A549 (cell line): ENCODE results near the gene PPP1R14B. TPM values are rescaled to one million over a fixed set of nuclear protein-coding genes. Genes with fewer than 3 reads are reported as not detected.
A peak's percentile ranks its signal among the peaks of the same experiment; 100 is the strongest.

Experiments used
- ATAC-seq, 2 experiments: fragments of 200-7000 bp in 1 of 2; fragments of >200 bp in 1 of 2; cut with Nextera tagmentation in 1 of 2; cut with Tn5 transposase in 1 of 2; 3 replicates each; pipeline versions ENCODE4 v1.8.0 to v1.9.1; 2018 to 2020; ENCODE audit warnings: mild to moderate bottlenecking in 1 of 2, moderate library complexity in 1 of 2
- CTCF ChIA-PET: fragments of 300-600 bp; sonication (Branson Sonifier 250); formaldehyde crosslinking; extraction: SDS; loops from one replicate; lab custom pipeline; 2021; ENCODE audit warnings: antibody characterized with exemption, inconsistent platforms; lab: Yijun Ruan, JAX
- POLR2A ChIA-PET: fragments of 350-600 bp; formaldehyde crosslinking; extraction: SDS; loops from one replicate; lab custom pipeline; 2021; ENCODE audit warnings: antibody characterized with exemption, inconsistent platforms; lab: Yijun Ruan, JAX
- DNase-seq, 2 experiments: peaks; one replicate each; pipeline versions ENCODE4 v3.0.0 to v3.0.0-alpha.2; 2011 to 2016; ENCODE audit warnings: low read depth in 1 of 2, low spot score in 1 of 2
- FAIRE-seq: peaks from 2 replicates; lab custom pipeline; 2011; peaks lifted over from hg19 to GRCh38; lab: Jason Lieb, UNC
- H3K27ac ChIP-seq, 2 experiments: fragments of >200 bp; sonication (Bioruptor Twin); formaldehyde crosslinking; 3 replicates each; pipeline ENCODE4 v1.5.1; 2016 to 2017
- H3K4me1 ChIP-seq: fragments of >200 bp; sonication (Bioruptor Twin); formaldehyde crosslinking; 3 replicates; pipeline ENCODE4 v1.6.1; 2016
- H3K4me2 ChIP-seq: fragments of >200 bp; sonication (Bioruptor Twin); formaldehyde crosslinking; 3 replicates; pipeline ENCODE4 v1.6.1; 2016
- H3K4me3 ChIP-seq: fragments of >200 bp; sonication (Bioruptor Twin); formaldehyde crosslinking; 3 replicates; pipeline ENCODE4 v1.5.1; 2016
- H3K9me3 ChIP-seq: fragments of >200 bp; sonication (Bioruptor Twin); formaldehyde crosslinking; 3 replicates; pipeline ENCODE4 v1.6.1; 2016
- BHLHE40 ChIP-seq: IDR thresholded peaks from 2 replicates; pipeline ENCODE4 v1.6.1; 2012; ENCODE audit warnings: low read depth, low read length, inconsistent platforms
- CBX2 ChIP-seq: fragments of 200-600 bp; sonication (generic); IDR thresholded peaks from 2 replicates; pipeline ENCODE4 v1.6.1; 2016; ENCODE audit warnings: low read depth, mild to moderate bottlenecking, borderline replicate concordance
- CBX8 ChIP-seq: fragments of 200-600 bp; sonication (generic); IDR thresholded peaks from 2 replicates; pipeline ENCODE4 v1.6.1; 2016
- CHD2 ChIP-seq: fragments of 150-350 bp; IDR thresholded peaks from 2 replicates; pipeline ENCODE4 v1.6.1; 2014; ENCODE audit warnings: low read length; ENCODE audit not compliant: partially characterized antibody
- EHMT2 ChIP-seq: fragments of 200-600 bp; sonication (generic); IDR thresholded peaks from 2 replicates; pipeline ENCODE4 v1.6.1; 2016; ENCODE audit warnings: antibody characterized with exemption, low read depth, mild to moderate bottlenecking, moderate library complexity
- ESRRA ChIP-seq: fragments of 150-350 bp; IDR thresholded peaks from 2 replicates; pipeline ENCODE4 v1.6.1; 2014; ENCODE audit warnings: mild to moderate bottlenecking, low read length, borderline replicate concordance
- FOXS1 ChIP-seq: fragments of 250-450 bp; sonication (Bioruptor Pico); IDR thresholded peaks from 2 replicates; pipeline ENCODE4 v1.5.0; 2020; ENCODE audit warnings: mild to moderate bottlenecking, moderate library complexity
- HDAC2 ChIP-seq: fragments of 200-600 bp; sonication (generic); IDR thresholded peaks from 2 replicates; pipeline ENCODE4 v1.6.1; 2016
- HOXB13 ChIP-seq: fragments of 250-450 bp; sonication (Bioruptor Pico); IDR thresholded peaks from 2 replicates; pipeline ENCODE4 v1.5.0; 2020; ENCODE audit warnings: low read depth, mild to moderate bottlenecking, moderate library complexity
- HOXB5 ChIP-seq: fragments of 250-450 bp; sonication (Bioruptor Pico); IDR thresholded peaks from 2 replicates; pipeline ENCODE4 v1.5.0; 2020; ENCODE audit warnings: mild to moderate bottlenecking, moderate library complexity
- JUN ChIP-seq, 2 experiments: fragments of >200 bp; sonication (Bioruptor Twin); formaldehyde crosslinking; IDR thresholded peaks; 2 replicates in 1 of 2; 3 replicates in 1 of 2; pipeline ENCODE4 v1.6.1; 2016 to 2017
- MAZ ChIP-seq: fragments of 150-350 bp; IDR thresholded peaks from 2 replicates; pipeline ENCODE4 v1.6.1; 2014; ENCODE audit warnings: antibody characterized with exemption, low read depth, low read length, borderline replicate concordance
- NFE2L2 ChIP-seq: fragments of 150-350 bp; conservative IDR thresholded peaks from 2 replicates; pipeline ENCODE4 v1.6.1; 2014; ENCODE audit warnings: low read length
- PHF8 ChIP-seq: fragments of 200-600 bp; sonication (generic); IDR thresholded peaks from 2 replicates; pipeline ENCODE4 v1.6.1; 2016; ENCODE audit warnings: low read depth, mild to moderate bottlenecking, antibody characterized with exemption, moderate library complexity, borderline replicate concordance
- POLR2A ChIP-seq: IDR thresholded peaks from 2 replicates; pipeline ENCODE4 v1.6.1; 2012; ENCODE audit warnings: mild to moderate bottlenecking, low read length
- POLR2AphosphoS2 ChIP-seq: conservative IDR thresholded peaks from 2 replicates; pipeline ENCODE4 v1.6.1; 2012; ENCODE audit warnings: low read length, improper control_type of control experiment, inconsistent platforms
- RAD21 ChIP-seq, 2 experiments: fragments of >200 bp in 1 of 2; sonication (Bioruptor Twin) in 1 of 2; formaldehyde crosslinking in 1 of 2; IDR thresholded peaks in 1 of 2; conservative IDR thresholded peaks in 1 of 2; 2 replicates in 1 of 2; 3 replicates in 1 of 2; pipeline ENCODE4 v1.6.1; 2012 to 2018; ENCODE audit warnings: inconsistent platforms in 1 of 2
- SMC3 ChIP-seq: fragments of >200 bp; sonication (Bioruptor Twin); formaldehyde crosslinking; IDR thresholded peaks from 3 replicates; pipeline ENCODE4 v1.6.1; 2018; ENCODE audit warnings: inconsistent platforms
- TFCP2L1 ChIP-seq: fragments of 250-450 bp; sonication (Bioruptor Pico); IDR thresholded peaks from 2 replicates; pipeline ENCODE4 v1.5.0; 2021; ENCODE audit warnings: mild to moderate bottlenecking
- TP53 ChIP-seq: fragments of 250-450 bp; sonication (Bioruptor Pico); IDR thresholded peaks from 2 replicates; pipeline ENCODE4 v1.5.0; 2021; ENCODE audit warnings: mild to moderate bottlenecking, moderate library complexity
- ZC3H11A ChIP-seq: fragments of 450-650 bp; IDR thresholded peaks from 2 replicates; pipeline ENCODE4 v1.6.1; 2014; ENCODE audit warnings: antibody characterized with exemption, mild to moderate bottlenecking
- WGBS: methylation state at CpG from one replicate; pipeline ENCODE4 v1.1.6; 2017; ENCODE audit errors: missing lambda C conversion rate; 5-methylcytosine and 5-hydroxymethylcytosine counted together
- polyA plus RNA-seq, 4 experiments: library from polyadenylated mRNA; depleted of rRNA in 3 of 4; stranded (reverse); fragments of >200 nt; fragmentation: RNase III in 1 of 4; extraction: RNeasy Plus Mini Kit Qiagen cat#74134 plus additional on column Dnase treatment in 1 of 4; gene quantifications; 2 replicates in 3 of 4; 3 replicates in 1 of 4; pipeline ENCODE4 v1.2.3, GENCODE V29; 2011 to 2017
- TF ChIP-seq, protein P1 (sequence below): IDR thresholded peaks from 2 replicates; pipeline ENCODE4 v1.6.1; 2012; ENCODE audit warnings: low read depth, borderline replicate concordance
- TF ChIP-seq, protein P2 (sequence below): fragments of >200 bp; sonication (Bioruptor Twin); formaldehyde crosslinking; IDR thresholded peaks from 3 replicates; pipeline ENCODE4 v1.5.1; 2016
- TF ChIP-seq, protein P3 (sequence below): IDR thresholded peaks from 2 replicates; pipeline ENCODE4 v1.6.1; 2012
- TF ChIP-seq, protein P4 (sequence below): fragments of 200-600 bp; sonication (generic); IDR thresholded peaks from 2 replicates; pipeline ENCODE4 v1.6.1; 2016; ENCODE audit warnings: antibody characterized with exemption, mild to moderate bottlenecking, moderate library complexity
- TF ChIP-seq, protein P5 (sequence below): fragments of 250-450 bp; sonication (Bioruptor Pico); IDR thresholded peaks from 2 replicates; pipeline ENCODE4 v1.5.0; 2020; ENCODE audit warnings: low read depth, mild to moderate bottlenecking, moderate library complexity
- TF ChIP-seq, protein P6 (sequence below): IDR thresholded peaks from 2 replicates; pipeline ENCODE4 v1.6.1; 2012

Gene PPP1R14B
- polyA plus RNA-seq, 2 of the 4 experiments (the other 2 are of a cell fraction) = 152 to 154 TPM

DNA sequence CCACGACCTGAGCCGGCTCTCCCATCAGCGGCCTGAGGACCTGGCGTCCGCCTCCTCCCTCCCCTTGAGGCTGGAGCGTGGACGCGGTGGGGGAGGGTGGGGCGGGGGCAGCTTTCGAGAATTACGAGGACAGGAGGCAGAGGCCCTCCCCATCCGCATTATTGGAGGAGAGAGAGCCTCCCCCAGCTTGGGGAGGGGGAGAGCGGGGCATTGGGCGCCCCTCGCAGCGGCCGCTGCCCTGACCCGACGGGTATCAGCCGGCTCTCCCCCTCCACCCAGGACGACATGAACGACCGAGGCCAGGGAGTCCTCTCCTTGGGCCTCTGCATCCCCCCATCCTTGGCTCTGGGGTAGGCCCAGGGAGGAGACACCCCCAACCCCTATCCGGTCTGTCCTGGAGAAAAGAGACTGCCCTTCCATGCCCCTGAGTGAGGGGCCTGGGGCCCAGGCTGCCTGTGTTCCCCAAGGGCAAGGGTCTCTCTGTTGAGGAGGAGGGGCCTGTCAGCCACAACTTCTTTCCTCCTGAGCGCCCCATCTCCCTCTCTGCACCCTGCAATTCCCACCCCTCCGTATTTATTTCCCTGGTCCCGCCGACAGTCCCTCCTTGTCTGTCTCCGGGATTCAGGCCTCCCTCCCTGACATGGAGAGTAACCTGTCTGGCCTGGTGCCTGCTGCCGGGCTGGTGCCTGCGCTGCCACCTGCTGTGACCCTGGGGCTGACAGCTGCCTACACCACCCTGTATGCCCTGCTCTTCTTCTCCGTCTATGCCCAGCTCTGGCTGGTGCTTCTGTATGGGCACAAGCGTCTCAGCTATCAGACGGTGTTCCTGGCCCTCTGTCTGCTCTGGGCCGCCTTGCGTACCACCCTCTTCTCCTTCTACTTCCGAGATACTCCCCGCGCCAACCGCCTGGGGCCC lies 39.4 kb upstream of the PPP1R14B start (continued):
- no peak for TF ChIP-seq TP53 (CRISPR knock-in tag)

DNA sequence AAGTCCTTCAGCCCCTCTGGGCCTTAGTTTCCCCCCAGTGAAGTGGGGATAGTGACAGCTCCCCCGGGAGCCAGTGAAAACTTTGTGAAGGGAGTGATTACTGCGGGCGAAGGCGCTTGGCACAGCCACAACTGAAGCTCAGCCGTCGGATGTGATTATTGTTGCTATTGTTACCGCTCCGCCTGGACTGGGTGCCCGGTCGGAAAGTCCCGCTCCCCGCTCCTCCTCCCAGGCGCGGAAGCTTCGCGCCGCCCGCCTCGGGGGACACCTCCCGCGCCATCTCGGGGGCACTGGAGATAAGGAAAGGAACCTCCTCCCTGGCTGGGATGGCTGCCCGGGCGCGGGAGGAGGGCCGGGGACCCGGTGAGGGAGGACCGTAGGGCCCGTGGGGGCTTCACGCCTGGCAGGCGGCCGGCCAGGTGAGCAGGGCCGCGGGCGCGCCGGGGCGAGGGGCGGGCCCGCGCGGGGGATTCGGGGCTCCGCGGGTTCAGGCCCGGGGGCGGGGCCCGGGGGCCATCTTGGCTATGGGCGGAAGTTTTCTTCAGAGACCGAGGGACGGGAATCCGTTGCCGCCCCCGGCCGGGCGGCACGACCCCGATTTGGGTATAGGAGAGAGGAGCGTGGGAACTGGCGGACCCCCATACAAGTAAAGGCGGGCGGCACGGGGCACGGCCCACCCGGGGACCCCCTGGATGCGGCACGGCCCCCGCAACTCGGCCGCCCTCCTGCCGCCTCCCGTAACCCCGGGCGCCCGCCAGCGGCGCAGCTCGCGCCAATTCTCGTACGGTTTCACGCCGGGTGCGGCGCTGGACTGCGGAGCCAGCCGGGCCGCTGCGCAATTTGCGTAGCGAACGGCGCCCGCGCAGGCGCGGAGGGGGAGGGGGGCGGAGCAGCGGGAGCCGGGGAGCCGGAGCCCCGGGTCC lies 38.5 kb upstream of the PPP1R14B start, which contains the start of gene GPR137:
TSS of gene GPR137 (plus strand) at position 887 of the 923 bp plus-strand sequence. CDS start 677 bp downstream, outside the sequence.
- FAIRE-seq (no peak), ATAC-seq (peak; percentile 65 to 68), DNase-seq (peak; percentile 75 to 79)
- H3K4me1 ChIP-seq = peaks cover 17% of the 10 kb centered on the region; the same call in 1 of the 3 replicates
- WGBS = 13% methylated on average over 8 of the region's 102 CpGs
- CTCF ChIA-PET = interaction anchor here (1.3 to 20.5 kb wide), 6 partner anchors 14 to 42 kb away, joined by 3 to 448 read pairs (median 5); partner anchors contain the start of genes CATSPERZ, ESRRA, PLCB3 and PPP1R14B
- H3K4me2 ChIP-seq = peak within 1 kb of the TSS; percentile 86
- POLR2A ChIA-PET = interaction anchor here (0.6 to 5.8 kb wide), 9 partner anchors 9 to 100 kb away, joined by 3 to 49 read pairs (median 6); partner anchors contain the start of genes ESRRA, FKBP2, PRDX5 and STIP1
- H3K4me3 ChIP-seq = peak within 1 kb of the TSS; percentile 63
- H3K27ac ChIP-seq = peak within 1 kb of the TSS; percentile 93 to 98
- no peaks in the 10 kb centered on the region for H3K9me3 ChIP-seq
- TF ChIP-seq BHLHE40 = no peak
- no peak for TF ChIP-seq CHD2
- TF ChIP-seq EHMT2 = no peak
- TF ChIP-seq ZC3H11A = no peak
- TF ChIP-seq TP53 (CRISPR knock-in tag) = no peak
- TF ChIP-seq HDAC2 = no peak
- TF ChIP-seq HOXB5 = 0 out of 2 replicates have a peak, but pooled peaks have one; percentile 20
- TF ChIP-seq, protein P1, sequence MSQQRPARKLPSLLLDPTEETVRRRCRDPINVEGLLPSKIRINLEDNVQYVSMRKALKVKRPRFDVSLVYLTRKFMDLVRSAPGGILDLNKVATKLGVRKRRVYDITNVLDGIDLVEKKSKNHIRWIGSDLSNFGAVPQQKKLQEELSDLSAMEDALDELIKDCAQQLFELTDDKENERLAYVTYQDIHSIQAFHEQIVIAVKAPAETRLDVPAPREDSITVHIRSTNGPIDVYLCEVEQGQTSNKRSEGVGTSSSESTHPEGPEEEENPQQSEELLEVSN = no peak; the same call in 1 of the 2 replicates
- no peak for TF ChIP-seq SMC3
- no peak for TF ChIP-seq CBX8
- TF ChIP-seq, protein P2, sequence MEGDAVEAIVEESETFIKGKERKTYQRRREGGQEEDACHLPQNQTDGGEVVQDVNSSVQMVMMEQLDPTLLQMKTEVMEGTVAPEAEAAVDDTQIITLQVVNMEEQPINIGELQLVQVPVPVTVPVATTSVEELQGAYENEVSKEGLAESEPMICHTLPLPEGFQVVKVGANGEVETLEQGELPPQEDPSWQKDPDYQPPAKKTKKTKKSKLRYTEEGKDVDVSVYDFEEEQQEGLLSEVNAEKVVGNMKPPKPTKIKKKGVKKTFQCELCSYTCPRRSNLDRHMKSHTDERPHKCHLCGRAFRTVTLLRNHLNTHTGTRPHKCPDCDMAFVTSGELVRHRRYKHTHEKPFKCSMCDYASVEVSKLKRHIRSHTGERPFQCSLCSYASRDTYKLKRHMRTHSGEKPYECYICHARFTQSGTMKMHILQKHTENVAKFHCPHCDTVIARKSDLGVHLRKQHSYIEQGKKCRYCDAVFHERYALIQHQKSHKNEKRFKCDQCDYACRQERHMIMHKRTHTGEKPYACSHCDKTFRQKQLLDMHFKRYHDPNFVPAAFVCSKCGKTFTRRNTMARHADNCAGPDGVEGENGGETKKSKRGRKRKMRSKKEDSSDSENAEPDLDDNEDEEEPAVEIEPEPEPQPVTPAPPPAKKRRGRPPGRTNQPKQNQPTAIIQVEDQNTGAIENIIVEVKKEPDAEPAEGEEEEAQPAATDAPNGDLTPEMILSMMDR = no peak
- TF ChIP-seq JUN (IDR thresholded peaks at IDR 0.05) = peak in 1 of 2 experiments; percentile 64; a peak in 3 of 5 replicates
- TF ChIP-seq FOXS1 = no peak
- TF ChIP-seq HOXB13 = no peak
- TF ChIP-seq, protein P3, sequence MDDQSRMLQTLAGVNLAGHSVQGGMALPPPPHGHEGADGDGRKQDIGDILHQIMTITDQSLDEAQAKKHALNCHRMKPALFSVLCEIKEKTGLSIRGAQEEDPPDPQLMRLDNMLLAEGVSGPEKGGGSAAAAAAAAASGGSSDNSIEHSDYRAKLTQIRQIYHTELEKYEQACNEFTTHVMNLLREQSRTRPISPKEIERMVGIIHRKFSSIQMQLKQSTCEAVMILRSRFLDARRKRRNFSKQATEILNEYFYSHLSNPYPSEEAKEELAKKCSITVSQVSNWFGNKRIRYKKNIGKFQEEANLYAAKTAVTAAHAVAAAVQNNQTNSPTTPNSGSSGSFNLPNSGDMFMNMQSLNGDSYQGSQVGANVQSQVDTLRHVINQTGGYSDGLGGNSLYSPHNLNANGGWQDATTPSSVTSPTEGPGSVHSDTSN = no peak; the same call in none of the 2 replicates
- no peak for TF ChIP-seq POLR2AphosphoS2
- no peak for TF ChIP-seq RAD21 (conservative IDR thresholded peaks at IDR 0.05 in 1 of 2, IDR thresholded peaks at IDR 0.05 in 1 of 2)
- no peak for TF ChIP-seq TFCP2L1
- TF ChIP-seq PHF8 = peak; percentile 59
- TF ChIP-seq CBX2 = no peak
- TF ChIP-seq NFE2L2 = no peak
- TF ChIP-seq, protein P4, sequence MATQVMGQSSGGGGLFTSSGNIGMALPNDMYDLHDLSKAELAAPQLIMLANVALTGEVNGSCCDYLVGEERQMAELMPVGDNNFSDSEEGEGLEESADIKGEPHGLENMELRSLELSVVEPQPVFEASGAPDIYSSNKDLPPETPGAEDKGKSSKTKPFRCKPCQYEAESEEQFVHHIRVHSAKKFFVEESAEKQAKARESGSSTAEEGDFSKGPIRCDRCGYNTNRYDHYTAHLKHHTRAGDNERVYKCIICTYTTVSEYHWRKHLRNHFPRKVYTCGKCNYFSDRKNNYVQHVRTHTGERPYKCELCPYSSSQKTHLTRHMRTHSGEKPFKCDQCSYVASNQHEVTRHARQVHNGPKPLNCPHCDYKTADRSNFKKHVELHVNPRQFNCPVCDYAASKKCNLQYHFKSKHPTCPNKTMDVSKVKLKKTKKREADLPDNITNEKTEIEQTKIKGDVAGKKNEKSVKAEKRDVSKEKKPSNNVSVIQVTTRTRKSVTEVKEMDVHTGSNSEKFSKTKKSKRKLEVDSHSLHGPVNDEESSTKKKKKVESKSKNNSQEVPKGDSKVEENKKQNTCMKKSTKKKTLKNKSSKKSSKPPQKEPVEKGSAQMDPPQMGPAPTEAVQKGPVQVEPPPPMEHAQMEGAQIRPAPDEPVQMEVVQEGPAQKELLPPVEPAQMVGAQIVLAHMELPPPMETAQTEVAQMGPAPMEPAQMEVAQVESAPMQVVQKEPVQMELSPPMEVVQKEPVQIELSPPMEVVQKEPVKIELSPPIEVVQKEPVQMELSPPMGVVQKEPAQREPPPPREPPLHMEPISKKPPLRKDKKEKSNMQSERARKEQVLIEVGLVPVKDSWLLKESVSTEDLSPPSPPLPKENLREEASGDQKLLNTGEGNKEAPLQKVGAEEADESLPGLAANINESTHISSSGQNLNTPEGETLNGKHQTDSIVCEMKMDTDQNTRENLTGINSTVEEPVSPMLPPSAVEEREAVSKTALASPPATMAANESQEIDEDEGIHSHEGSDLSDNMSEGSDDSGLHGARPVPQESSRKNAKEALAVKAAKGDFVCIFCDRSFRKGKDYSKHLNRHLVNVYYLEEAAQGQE = 0 out of 2 replicates have a peak, but pooled peaks have one; percentile 21
- peak; percentile 38 for TF ChIP-seq POLR2A
- TF ChIP-seq, protein P5, sequence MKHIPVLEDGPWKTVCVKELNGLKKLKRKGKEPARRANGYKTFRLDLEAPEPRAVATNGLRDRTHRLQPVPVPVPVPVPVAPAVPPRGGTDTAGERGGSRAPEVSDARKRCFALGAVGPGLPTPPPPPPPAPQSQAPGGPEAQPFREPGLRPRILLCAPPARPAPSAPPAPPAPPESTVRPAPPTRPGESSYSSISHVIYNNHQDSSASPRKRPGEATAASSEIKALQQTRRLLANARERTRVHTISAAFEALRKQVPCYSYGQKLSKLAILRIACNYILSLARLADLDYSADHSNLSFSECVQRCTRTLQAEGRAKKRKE (CRISPR knock-in tag) = no peak
- peak; percentile 65; the same call in 1 of the 2 replicates for TF ChIP-seq ESRRA
- TF ChIP-seq MAZ = no peak
- TF ChIP-seq, protein P6, sequence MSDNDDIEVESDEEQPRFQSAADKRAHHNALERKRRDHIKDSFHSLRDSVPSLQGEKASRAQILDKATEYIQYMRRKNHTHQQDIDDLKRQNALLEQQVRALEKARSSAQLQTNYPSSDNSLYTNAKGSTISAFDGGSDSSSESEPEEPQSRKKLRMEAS = peak; percentile 50
